ENCODE results near the gene DDX1. TPM values are rescaled to one million over a fixed set of nuclear protein-coding genes. Genes with fewer than 3 reads are reported as not detected.

Gene DDX1
- total RNA-seq, 1 donor from 2014 or later = 60.4 TPM

- intact Hi-C loops (cut with DNase I) = no loop called here
- Histone ChIP-seq H3K9me3 (peaks cover 2% of the 10 kb centered on the region), H3K27ac (no peak overlapping the region), H3K4me3 (no peak overlapping the region), H3K36me3 (no peaks in the 10 kb centered on the region), H3K27me3 (ENCODE audit: low read depth) (no peaks in the 10 kb centered on the region), H3K4me1 (no peaks in the 10 kb centered on the region)
- TF ChIP-seq CTCF (IDR thresholded peaks at IDR 0.05) = no peak
- ATAC-seq (no peak), DNase-seq (no peak)
Measured at GRCh38 chr2:15646661-15647060, 55.0 kb downstream of the DDX1 start.

- Histone ChIP-seq H3K4me1 (no peaks in the 10 kb centered on the region), H3K4me3 (no peak overlapping the region), H3K27ac (no peak overlapping the region), H3K36me3 (no peaks in the 10 kb centered on the region), H3K9me3 (no peaks in the 10 kb centered on the region), H3K27me3 (ENCODE audit: low read depth) (no peaks in the 10 kb centered on the region)
- no peak for TF ChIP-seq CTCF (IDR thresholded peaks at IDR 0.05)
- ATAC-seq (no peak), DNase-seq (no peak)
- intact Hi-C loops (cut with DNase I) = no loop called here
Measured at GRCh38 chr2:15647622-15648590, 56.2 kb downstream of the DDX1 start.

GRCh38 chr2:15648593-15649525 is 57.2 kb downstream of the DDX1 start:
- H3K4me3 ChIP-seq = no peak overlapping the region
- TF ChIP-seq CTCF (IDR thresholded peaks at IDR 0.05) = no peak
- intact Hi-C loops (cut with DNase I) = no loop called here
- H3K36me3 ChIP-seq = no peaks in the 10 kb centered on the region
- DNase-seq (no peak), ATAC-seq (no peak)
- H3K27ac ChIP-seq = no peak overlapping the region
- H3K9me3 ChIP-seq = no peaks in the 10 kb centered on the region
- no peaks in the 10 kb centered on the region for H3K27me3 ChIP-seq (ENCODE audit: low read depth)
- H3K4me1 ChIP-seq = no peaks in the 10 kb centered on the region

GRCh38 chr2:15649561-15650255 is 58.0 kb downstream of the DDX1 start:
- no peak overlapping the region for H3K27ac ChIP-seq
- H3K4me3 ChIP-seq = no peak overlapping the region
- intact Hi-C loops (cut with DNase I) = no loop called here
- no peak for TF ChIP-seq CTCF (IDR thresholded peaks at IDR 0.05)
- H3K9me3 ChIP-seq = no peaks in the 10 kb centered on the region
- DNase-seq (no peak), ATAC-seq (no peak)
- H3K4me1 ChIP-seq = no peaks in the 10 kb centered on the region
- no peaks in the 10 kb centered on the region for H3K36me3 ChIP-seq
- no peaks in the 10 kb centered on the region for H3K27me3 ChIP-seq (ENCODE audit: low read depth)
